ELR (cell line): ENCODE results near the gene TRIM2.

Experiments
- DNase-seq: peaks from one replicate; pipeline ENCODE4 v3.0.0-alpha.2; 2015; ENCODE audit warnings: low read depth

The TRIM2 gene

DNA sequence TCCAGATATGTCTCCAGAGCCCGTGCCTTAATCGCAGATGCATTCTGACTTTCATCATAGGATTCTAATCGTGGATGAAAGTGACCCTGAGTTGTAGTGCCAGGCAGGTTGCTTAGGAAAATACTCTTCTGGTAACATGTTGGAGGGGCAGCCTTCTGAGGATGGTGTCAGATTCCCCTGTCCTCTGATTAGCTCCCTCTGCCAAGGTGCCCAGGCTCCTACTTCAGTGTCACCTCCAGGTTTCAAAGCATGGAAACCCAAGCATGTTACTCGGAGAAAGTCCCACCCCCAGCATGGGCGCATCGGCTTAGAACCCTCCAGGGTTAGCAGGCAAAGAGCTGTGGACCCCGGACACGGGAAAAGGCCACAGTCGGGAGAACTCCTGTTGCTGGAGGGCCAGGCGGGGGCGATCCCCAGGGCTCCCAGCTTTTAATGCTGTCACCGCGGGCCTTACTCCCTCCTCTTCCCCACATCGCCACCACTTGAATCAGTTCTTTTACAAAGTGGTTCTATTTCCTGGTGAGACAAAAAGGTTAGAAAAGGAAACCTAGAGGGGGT is 44.5 kb downstream of the TRIM2 start:
- no peak for DNase-seq

DNA sequence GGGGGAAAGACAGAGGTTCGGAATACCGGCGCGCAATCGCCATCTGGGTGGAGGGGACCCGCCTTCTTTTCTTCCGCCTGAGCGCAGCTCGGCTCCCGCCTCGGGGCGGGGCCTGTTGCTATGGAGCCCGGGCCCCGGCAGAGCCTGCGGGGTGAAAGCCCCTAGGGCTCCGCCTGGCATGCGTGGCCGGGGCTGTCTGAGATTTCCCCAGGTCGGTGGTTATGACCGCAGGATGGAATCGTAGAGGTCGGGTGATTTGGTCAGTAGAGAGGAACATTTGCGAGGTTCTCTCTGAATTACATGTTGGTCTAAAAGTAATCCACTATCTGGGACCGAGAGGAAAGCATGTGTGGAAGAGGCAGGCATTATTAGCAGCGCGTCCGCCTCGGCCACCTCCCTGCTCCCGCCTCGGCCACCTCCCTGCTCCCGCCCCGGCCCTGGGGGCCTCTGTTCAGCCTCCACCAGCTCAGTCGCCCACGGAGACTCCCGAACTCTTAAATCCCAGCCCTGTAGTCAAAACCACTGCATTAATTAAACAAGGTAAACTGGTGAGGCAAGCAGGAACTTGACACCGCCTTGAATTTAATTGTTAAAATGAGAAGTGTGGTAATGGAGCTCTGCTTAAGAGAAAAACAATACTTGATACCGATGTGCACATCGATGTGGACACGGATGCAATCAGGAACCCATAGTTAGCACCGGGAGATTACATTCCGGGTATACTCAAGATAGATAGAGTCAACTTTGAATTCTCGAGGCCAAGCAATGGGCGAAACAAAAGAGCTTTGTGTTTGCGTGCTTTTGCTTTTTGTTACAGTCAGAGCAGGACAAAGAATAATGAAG is 45.2 kb downstream of the TRIM2 start:
- DNase-seq: peak; percentile 84

- DNase-seq: no peak
Measured at GRCh38 chr4:153252122-153252521, 47.9 kb downstream of the TRIM2 start.

DNA sequence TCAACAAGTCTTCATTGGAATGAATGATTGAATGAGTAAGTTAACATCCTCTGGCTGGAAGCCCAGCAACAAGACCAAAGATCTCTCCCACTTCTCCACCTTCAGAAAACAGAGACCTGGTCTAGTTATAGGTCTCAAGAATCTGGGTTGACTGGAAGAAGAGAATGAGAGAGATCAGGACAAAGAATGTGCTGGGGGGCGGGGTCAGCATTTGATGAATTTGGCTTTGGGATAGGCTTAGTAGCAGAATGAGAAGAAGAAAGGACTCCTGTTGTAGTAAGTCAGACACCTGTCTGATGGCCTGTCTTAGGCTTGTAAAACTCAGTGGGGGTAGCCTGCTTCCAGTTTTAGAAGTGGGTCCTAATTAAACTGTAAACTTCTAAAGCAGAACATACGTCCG is 51.0 kb downstream of the TRIM2 start:
- DNase-seq: no peak

DNA sequence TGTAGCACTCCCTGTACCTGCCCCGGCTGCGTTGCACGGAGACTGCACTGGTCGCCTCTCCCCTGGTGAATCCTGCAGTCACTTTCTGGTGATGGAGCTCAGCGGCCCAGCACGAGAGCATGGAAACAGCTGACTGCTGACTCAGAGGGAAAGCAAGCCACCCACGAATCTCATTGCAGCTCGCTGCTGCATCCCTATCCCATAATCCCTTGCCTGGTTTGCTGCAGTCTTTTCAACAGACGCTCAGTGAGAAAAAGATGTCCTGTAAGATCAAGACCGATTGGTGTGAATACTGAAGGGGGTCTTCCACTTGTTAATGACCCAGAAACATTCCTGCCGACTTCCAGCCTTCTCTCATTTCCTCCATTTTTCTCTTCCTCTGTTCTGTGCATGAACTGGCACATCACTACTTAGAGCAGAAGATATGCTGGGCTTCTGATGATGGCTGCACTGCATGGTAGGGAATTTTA is 52.9 kb downstream of the TRIM2 start:
- peak; percentile 34 for DNase-seq

DNA sequence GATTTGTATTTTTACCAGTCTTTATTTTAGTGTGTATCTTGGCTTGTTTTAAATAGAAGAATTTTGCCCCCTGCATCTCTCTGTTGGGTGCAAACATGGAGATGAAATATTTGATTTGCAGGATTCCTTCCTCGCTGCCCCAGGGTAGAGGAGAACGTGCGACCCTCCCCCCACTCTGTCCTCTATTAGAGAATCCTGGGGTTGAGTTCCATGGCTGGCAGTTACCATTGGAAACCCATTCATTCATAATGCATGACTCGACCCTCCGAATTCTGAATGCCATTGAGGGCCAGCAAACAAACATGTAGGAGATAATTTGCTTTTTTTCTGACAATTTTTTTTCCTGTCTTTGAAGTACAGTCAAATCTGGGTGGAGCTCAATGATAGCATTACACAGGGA is 53.7 kb downstream of the TRIM2 start:
- no peak for DNase-seq

GRCh38 chr4:153258750-153259149 is 54.5 kb downstream of the TRIM2 start:
- no peak for DNase-seq

DNA sequence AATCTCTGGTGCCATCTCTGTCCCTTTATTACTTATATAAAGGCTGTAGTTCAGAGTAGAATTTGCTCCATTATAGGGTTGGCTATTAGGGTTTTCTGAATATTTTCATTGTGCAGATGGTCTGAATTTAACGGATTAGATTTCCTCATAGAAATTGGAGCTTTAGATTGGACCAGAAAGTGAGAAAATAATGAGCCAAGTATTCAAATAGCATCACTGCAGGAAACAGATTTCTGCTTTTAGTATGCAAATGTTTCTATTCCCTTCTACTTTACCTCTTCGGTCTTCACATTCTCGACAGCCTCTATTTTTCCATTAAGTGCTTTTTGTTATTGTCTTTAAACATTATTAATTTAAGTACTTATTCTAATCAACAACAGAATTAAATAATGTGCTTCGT is 55.4 kb downstream of the TRIM2 start:
- DNase-seq: no peak

- DNase-seq: no peak
Measured at GRCh38 chr4:153260132-153260531, 55.9 kb downstream of the TRIM2 start.

- no peak for DNase-seq
Measured at GRCh38 chr4:153260553-153261300, 56.5 kb downstream of the TRIM2 start.

GRCh38 chr4:153261461-153261860 is 57.2 kb downstream of the TRIM2 start:
- DNase-seq: no peak

DNA sequence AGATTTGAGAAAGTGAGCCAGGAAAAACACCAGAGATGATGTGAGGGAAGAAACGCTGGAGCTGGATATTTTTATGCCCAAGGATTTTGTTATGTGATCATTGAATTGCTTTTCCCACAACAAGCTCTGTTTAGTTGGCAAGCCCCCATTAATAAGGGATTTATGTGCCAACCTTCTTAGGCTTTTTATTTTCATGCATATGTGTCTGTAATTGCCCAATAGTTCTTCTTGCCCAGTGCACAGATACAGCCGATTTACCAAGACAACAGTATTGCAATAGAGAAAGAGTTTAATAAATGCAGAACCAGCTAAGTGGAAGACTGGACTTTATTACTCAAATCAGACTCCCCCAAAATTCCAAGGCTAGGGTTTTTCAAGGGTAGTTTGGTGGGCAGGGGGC is 57.7 kb downstream of the TRIM2 start:
- no peak for DNase-seq

- no peak for DNase-seq
Measured at GRCh38 chr4:153265306-153266047, 61.2 kb downstream of the TRIM2 start.

DNA sequence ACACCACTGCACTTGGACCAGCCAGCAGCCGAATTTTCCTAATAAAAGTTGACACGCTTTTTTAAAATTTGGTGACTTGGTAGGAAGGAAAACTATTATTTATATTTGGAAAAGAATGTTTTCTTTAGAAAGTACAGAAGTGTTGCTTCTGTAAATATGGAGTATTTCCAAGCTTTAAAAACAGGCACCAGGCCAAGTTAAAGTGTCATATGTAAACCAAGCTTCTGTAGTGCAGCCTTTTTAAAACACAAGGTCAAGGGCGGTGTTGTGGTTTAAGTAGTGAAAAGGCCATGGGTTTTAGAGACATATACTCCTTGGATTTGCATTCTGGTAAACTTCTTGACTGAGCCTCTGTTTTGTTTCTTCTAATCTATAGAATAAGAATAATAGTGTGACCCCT is 62.7 kb downstream of the TRIM2 start:
- DNase-seq: no peak

GRCh38 chr4:153267890-153268289 is 63.6 kb downstream of the TRIM2 start:
- no peak for DNase-seq

GRCh38 chr4:153268295-153268694 is 64.1 kb downstream of the TRIM2 start:
- DNase-seq: no peak

DNA sequence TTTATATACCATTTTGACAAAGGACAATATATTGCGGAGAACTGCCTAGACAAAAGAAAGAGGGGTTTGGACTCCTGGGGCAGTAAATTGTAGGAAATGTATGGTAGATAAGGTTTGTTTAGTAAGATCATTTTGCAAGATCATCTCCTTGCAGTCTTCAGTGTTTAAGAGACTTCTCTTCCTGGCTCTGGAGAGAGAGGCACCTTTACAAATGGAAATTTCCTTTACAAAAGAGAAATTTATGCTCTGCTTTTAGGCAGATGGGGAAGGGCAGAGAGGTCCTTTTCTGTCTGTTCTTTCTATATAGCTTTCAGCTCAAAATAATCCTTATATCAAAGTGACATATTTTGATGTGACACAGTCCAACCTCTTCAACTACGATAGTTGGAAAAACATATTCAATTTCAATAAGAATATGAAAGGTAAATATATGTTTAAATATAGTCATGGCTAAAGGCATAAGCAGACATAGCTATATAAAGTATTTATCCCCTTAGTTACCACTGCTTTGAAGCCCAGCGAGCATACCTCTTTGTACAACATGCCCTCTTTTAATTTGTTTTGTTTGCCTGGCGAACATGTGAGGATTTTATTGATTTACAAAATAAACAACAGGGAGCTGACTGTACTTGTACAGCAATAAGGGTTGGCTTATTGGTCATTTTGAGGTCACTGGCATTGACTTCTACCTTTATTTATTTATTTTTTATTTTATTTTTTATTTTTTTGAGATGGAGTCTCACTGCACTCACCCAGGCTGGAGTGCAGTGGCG is 65.2 kb downstream of the TRIM2 start:
- no peak for DNase-seq

GRCh38 chr4:153270361-153270760 is 66.1 kb downstream of the TRIM2 start:
- DNase-seq: no peak

- no peak for DNase-seq
Measured at GRCh38 chr4:153271820-153272219, 67.6 kb downstream of the TRIM2 start.

DNA sequence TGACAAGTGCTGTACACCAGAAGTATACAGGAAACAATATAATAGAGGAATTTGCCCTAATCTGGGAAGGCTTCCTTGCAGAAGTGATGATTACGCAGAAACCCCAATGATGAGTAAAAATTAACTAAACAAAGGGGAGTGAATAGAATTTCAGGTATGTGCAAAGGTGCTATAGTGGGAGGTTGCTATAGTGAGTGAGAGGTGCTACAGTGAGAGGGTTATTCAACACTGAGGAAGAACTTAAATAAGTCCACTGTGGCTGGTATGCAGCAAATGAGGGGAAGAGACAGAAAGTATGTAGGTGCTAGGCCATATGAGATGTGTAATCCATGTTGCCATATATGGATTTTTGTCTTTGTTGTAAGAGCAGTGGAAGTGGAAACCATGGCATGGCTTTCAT is 69.5 kb downstream of the TRIM2 start:
- no peak for DNase-seq

GRCh38 chr4:153274967-153275366 is 70.7 kb downstream of the TRIM2 start:
- no peak for DNase-seq
